Panc1 (cell line): ENCODE results near the gene OR6F1. TPM values are rescaled to one million over a fixed set of nuclear protein-coding genes. Genes with fewer than 3 reads are reported as not detected.
"Not testable (repeated sequence)": the region's sequence is repeated elsewhere in the genome, so short reads cannot be mapped to it uniquely, and the experiment has no call there.

Source experiments
- ATAC-seq: fragments of 200-7000 bp; cut with Tn5 transposase; 2 replicates; pipeline ENCODE4 v1.9.1; 2020; ENCODE audit warnings: mild to moderate bottlenecking, moderate library complexity
- Bru-seq: library from RNA; stranded (reverse); fragments of 400-500 nt; gene quantifications from one replicate; lab custom pipeline; 2021; lab: Mats Ljungman, UMichigan
- BruChase-seq, 2 experiments: library from RNA; stranded (reverse); fragments of 400-500 nt; gene quantifications; one replicate each; lab custom pipeline; 2021; lab: Mats Ljungman, UMichigan
- BruUV-seq: library from RNA; stranded (reverse); fragments of 400-500 nt; replicated peaks from 2 replicates; lab custom pipeline; 2021; lab: Mats Ljungman, UMichigan
- CTCF ChIA-PET: fragments of 300-600 bp; sonication (Branson Sonifier 250); formaldehyde crosslinking; loops from one replicate; lab custom pipeline; 2022; ENCODE audit warnings: antibody characterized with exemption; lab: Charles Lee
- POLR2A ChIA-PET: fragments of 300-600 bp; sonication (Branson Sonifier 250); formaldehyde crosslinking; loops from one replicate; lab custom pipeline; 2022; ENCODE audit warnings: antibody characterized with exemption; lab: Charles Lee
- DNase-seq: peaks from one replicate; pipeline ENCODE4 v3.0.0-alpha.2; 2010; ENCODE audit warnings: low read depth, low spot score
- H3K27ac ChIP-seq: 2 replicates; pipeline ENCODE4 v1.5.1; 2011; ENCODE audit warnings: mild to moderate bottlenecking, low read length, inconsistent platforms
- H3K27me3 ChIP-seq: fragments of 200-500 bp; sonication (Bioruptor generic); 2 replicates; pipeline ENCODE4 v1.6.0; 2014; ENCODE audit warnings: low read length, inconsistent platforms; ENCODE audit not compliant: control insufficient read depth, insufficient read depth
- H3K36me3 ChIP-seq: fragments of 200-500 bp; sonication (Bioruptor generic); 2 replicates; pipeline ENCODE4 v1.5.1; 2014; ENCODE audit warnings: inconsistent platforms, mild to moderate bottlenecking, low read length, moderate library complexity; ENCODE audit not compliant: control insufficient read depth, insufficient read depth
- H3K4me1 ChIP-seq: 2 replicates; pipeline ENCODE4 v1.5.1; 2011; ENCODE audit warnings: inconsistent platforms, mild to moderate bottlenecking, low read length, moderate library complexity; ENCODE audit not compliant: control insufficient read depth, insufficient read depth
- H3K4me3 ChIP-seq, 2 experiments: 2 replicates each; pipeline ENCODE4 v1.5.1; 2011 to 2012; ENCODE audit warnings: low read depth in 2 of 2, low read length in 2 of 2, mild to moderate bottlenecking in 2 of 2, inconsistent platforms in 1 of 2, moderate library complexity in 1 of 2
- H3K9me3 ChIP-seq: fragments of 200-500 bp; sonication (Bioruptor generic); 2 replicates; pipeline ENCODE4 v1.5.1; 2014; ENCODE audit warnings: low read depth, mild to moderate bottlenecking, inconsistent platforms, low read length, moderate library complexity; ENCODE audit not compliant: control insufficient read depth, insufficient read depth
- CTCF ChIP-seq: fragments of 450-650 bp; IDR thresholded peaks from 2 replicates; pipeline ENCODE4 v1.5.1; 2017; ENCODE audit warnings: mild to moderate bottlenecking
- POLR2AphosphoS5 ChIP-seq: IDR thresholded peaks from 2 replicates; pipeline ENCODE4 v1.6.1; 2012; ENCODE audit warnings: mild to moderate bottlenecking, low read depth, low read length, moderate library complexity
- REST ChIP-seq, 2 experiments: IDR thresholded peaks; 2 replicates each; pipeline ENCODE4 v1.6.1; 2011 to 2012; ENCODE audit warnings: low read depth in 2 of 2, control low read depth in 1 of 2, low read length in 1 of 2, mild to moderate bottlenecking in 1 of 2, moderate library complexity in 1 of 2; ENCODE audit not compliant: insufficient read depth in 1 of 2
- SIN3A ChIP-seq: IDR thresholded peaks from 2 replicates; pipeline ENCODE4 v1.6.1; 2012; ENCODE audit warnings: low read depth, mild to moderate bottlenecking, low read length, moderate library complexity, borderline replicate concordance; ENCODE audit not compliant: insufficient read depth
- TCF7L2 ChIP-seq: IDR thresholded peaks from 2 replicates; pipeline ENCODE4 v1.6.1; 2011; ENCODE audit warnings: mild to moderate bottlenecking, low read depth, low read length, inconsistent platforms
- in situ Hi-C: cut with HindIII; loops from 2 replicates; pipeline ENCODE4 v1.10.0; 2016; ENCODE audit warnings: low sequenced_read_pairs, low pct_unique_long_range_greater_than_20kb
- intact Hi-C: fragments of 100-400 bp; cut with micrococcal nuclease; formaldehyde crosslinking; loops from one replicate; pipeline ENCODE4 v1.10.0; 2022; ENCODE audit not compliant: unreplicated experiment
- long read RNA-seq: library from polyadenylated mRNA; unstranded; transcript quantifications from one replicate; pipeline ENCODE4 v2.0.0, GENCODE V29; 2021; ENCODE audit not compliant: unreplicated experiment
- polyA plus RNA-seq: library from polyadenylated mRNA; unstranded; fragments of >200 nt; gene quantifications from one replicate; pipeline ENCODE4 v1.2.1, GENCODE V29; 2012; ENCODE audit warnings: missing spikeins; ENCODE audit not compliant: insufficient read length
- total RNA-seq: library from RNA; stranded (reverse); gene quantifications from one replicate; pipeline ENCODE4 v1.2.1, GENCODE V29; 2021; ENCODE audit not compliant: unreplicated experiment

OR6F1 gene
- total RNA-seq (not detected), Bru-seq, nascent RNA (not detected), BruChase-seq, experiment 1, labeled RNA remaining after a 2-hour chase (not detected), BruChase-seq, experiment 2, labeled RNA remaining after a 6-hour chase (not detected)
- polyA plus RNA-seq: not detected
- long read RNA-seq: 0 reads

GRCh38 chr1:247716546-247716945 lies at the start of gene OR6F1:
Gene OR6F1 (minus strand): TSS chr1:247716646. CDS start chr1:247712755, 3,891 bp downstream.
- POLR2A ChIA-PET: no interaction called here

GRCh38 chr1:247760456-247760855 lies 44.0 kb upstream of the OR6F1 start, which contains the start of gene OR1C1:
Gene OR1C1 (minus strand): TSS chr1:247760556. CDS start chr1:247758406, 2,150 bp downstream.
- Histone ChIP-seq H3K36me3 (no peaks in the 10 kb centered on the region), H3K4me3 (no peak within 1 kb of the TSS), H3K9me3 (no peaks in the 10 kb centered on the region), H3K4me1 (no peaks in the 10 kb centered on the region), H3K27ac (no peak within 1 kb of the TSS), H3K27me3 (no peaks in the 10 kb centered on the region)
- ATAC-seq (no peak), DNase-seq (no peak)
- intact Hi-C loops (no loop called here), in situ Hi-C loops (no loop called here)
- TF ChIP-seq CTCF (no peak), SIN3A (no peak), REST (IDR thresholded peaks at IDR 0.05; ENCODE audit: insufficient read depth in 1 of 2, low read depth in 2 of 2, low read length in 1 of 2) (no peak), POLR2AphosphoS5 (no peak), TCF7L2 (no peak)
- ChIA-PET CTCF (no interaction called here), POLR2A (no interaction called here)
- no TSS peak for BruUV-seq

More at GRCh38 chr1:247716546-247716945, at the start of gene OR6F1:
- no TSS peak for BruUV-seq
- in situ Hi-C loops: no loop called here
- Histone ChIP-seq H3K9me3 (no peaks in the 10 kb centered on the region; the same call in 1 of the 2 replicates), H3K27me3 (no peaks in the 10 kb centered on the region), H3K4me1 (no peaks in the 10 kb centered on the region), H3K27ac (no peak within 1 kb of the TSS), H3K4me3 (no peak within 1 kb of the TSS), H3K36me3 (no peaks in the 10 kb centered on the region)
- CTCF ChIA-PET: interaction anchor here (0.6 kb wide), 1 partner anchor 20 kb away, joined by 5 read pairs; no protein-coding TSS in a partner anchor
- DNase-seq: no peak
- TF ChIP-seq POLR2AphosphoS5: no peak
- TF ChIP-seq SIN3A: no peak
- intact Hi-C loops: no loop called here
- no peak for ATAC-seq

GRCh38 chr1:247754311-247754710 lies 37.9 kb upstream of the OR6F1 start:
- intact Hi-C loops, DNase-seq, ATAC-seq, POLR2A ChIA-PET, BruUV-seq, CTCF ChIA-PET, H3K27me3 ChIP-seq, H3K9me3 ChIP-seq, H3K4me1 ChIP-seq, H3K27ac ChIP-seq, H3K36me3 ChIP-seq, H3K4me3 ChIP-seq, in situ Hi-C loops: not testable (repeated sequence)
